OCI-M1 (cell line): ENCODE measurements around the gene CDON.
"Not testable (repeated sequence)": the region's sequence is repeated elsewhere in the genome, so short reads cannot be mapped to it uniquely, and the experiment has no call there.

Source experiments
- DNase-seq: peaks from one replicate; lab custom pipeline; 2025; lab: John Stamatoyannopoulos, UW

CDON gene

DNA sequence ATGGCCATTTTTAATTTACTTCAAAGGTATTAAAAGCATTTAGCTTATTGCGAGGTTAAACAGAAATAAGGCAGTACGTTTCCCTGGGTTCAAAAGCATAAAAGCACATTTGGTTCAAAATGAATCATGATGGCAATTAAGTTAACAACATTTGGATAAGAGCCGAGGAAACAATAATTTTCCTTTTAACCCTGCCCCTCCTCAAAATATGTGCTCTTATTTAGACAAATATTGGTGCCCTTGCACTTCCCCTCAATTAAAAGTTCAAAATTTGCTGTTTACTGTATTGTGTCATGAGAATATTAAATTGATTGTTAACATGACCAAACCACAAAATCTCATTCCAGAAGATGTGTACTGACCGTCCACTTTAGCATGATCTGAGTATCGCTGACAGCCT is 68.2 kb downstream of the CDON start:
- DNase-seq, result no peak

DNA sequence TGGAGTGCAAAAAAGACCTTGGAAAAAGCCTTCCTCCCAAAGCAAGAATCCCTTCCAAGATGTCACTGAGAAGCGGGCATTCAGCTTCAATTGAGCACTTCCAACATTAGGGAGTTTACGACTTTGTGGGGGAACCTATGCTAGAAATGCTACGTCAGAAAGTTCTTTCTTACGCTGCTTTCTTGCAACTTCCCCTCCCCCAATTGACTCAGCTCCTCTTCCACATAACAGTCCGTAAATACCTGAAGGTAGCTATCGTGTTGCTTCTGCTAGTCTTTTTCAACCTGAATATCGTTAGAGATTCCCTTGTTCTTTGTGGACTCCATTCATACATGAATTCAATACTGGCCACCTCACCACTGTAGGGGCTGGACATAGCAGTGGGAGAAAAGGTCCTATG is 69.8 kb downstream of the CDON start:
- no peak for DNase-seq

DNA sequence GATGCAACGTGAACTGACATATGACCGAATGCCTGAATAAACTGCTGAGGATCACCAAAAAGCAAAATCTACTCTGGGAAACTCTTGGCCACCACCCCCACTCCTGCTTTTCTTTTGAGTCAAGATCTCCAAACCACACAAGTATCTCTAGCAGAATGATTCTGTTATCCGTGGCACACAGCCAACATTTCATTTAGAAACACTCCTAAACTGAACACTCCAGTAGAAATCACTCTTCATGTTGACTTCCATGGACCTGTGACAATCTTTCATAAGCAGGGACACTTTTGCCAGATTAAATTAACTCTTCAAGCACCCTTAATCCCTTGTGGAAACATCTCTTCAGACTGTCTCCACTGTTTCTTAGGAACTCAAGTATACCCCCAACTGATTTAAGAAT is 72.4 kb downstream of the CDON start:
- peak; percentile 39 for DNase-seq

DNA sequence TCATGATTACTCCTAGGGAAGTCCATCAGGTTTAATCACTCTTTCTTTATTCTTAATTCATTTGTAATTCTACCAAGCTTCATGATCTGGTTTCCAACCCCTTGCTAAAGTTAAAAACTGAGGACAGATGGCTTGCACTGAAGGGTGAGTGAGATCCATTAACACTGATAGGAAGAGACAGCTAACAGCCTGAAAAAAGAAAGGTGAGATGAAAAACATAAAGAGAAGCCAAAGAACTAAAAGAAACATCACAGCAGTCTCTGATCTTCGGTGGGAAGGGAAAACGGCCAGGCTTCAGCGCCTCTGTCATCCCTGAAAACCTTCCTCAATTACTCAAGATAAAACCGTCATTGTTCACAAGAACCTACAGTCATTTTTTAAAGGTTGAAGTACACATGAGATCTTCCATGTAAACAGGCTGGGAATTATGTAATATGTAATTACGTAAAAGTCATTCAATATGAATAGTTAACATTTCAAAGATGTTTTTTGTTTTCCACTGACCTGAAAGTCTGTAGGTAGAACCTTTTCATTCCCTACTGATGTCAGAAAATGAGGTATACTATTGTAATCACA is 75.5 kb downstream of the CDON start:
- no peak for DNase-seq

DNA sequence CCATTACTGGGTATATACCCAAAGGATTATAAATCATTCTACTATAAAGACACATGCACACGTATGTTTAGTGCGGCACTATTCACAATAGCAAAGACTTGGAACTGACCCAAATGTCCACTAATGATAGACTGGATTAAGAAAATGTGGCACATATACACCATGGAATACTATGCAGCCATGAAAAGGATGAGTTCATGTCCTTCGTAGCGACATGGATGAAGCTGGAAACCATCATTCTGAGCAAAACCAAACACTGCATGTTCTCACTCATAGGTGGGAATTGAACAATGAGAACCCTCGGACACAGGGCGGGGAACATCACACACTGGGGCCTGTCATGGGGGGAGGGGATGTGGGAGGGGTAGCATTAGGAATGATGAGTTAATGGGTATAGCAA is 76.7 kb downstream of the CDON start:
- DNase-seq, result not testable (repeated sequence)

DNA sequence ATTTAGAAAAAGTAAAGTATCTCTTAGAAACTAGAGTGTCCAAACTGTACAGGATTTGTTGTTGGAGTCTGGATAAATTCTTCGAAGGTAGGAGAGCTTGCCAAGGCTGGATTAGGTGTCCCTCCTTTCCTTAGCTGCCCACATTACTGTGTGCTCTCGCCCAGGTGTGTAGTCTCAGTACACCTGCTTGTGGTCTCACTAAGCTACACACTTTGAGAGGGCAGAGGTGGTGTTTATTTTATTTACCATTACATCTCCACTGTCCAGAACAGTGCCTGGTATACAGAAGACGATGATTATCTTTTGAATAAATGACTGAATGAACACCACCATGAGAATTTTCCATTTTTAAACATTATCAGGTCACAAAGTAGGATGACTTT is 80.3 kb downstream of the CDON start:
- no peak for DNase-seq

DNA sequence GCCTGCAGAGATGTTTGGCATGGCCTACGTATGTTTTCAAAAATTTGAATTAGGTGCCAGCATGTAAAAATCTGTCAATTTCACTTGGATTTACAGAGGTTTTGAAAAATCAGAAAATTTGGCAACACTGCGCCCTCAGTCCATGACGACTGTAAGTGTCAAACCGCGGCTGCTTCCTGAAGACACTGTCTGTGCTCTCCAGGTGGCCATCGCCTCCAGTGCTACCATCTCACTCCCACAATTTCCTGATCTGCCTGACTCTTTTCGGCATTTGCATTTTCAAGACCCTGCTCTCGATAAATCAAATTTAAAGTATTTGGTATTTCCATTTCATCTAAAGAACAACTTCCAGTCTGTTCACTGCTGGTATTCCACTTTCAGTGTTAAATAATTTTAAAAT is 82.2 kb downstream of the CDON start:
- no peak for DNase-seq

DNA sequence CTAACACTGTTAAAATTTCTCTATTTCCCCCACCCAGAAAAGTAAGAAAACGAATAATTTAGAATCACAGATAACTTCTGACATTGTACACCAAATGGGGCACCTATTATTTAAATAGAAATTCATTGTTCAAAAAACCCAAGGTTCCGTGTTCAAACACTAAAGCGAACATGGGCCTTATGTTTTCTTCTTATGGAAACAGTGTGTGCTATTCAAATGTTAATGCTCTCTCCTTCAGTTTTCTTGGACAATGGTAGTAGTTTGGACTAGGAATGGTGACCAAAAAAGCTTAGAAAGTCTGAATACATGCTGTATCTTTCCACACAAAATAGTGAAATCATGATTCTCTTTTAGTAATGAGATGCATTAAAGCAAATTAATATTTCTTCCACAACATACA is 83.2 kb downstream of the CDON start:
- DNase-seq, result no peak

DNA sequence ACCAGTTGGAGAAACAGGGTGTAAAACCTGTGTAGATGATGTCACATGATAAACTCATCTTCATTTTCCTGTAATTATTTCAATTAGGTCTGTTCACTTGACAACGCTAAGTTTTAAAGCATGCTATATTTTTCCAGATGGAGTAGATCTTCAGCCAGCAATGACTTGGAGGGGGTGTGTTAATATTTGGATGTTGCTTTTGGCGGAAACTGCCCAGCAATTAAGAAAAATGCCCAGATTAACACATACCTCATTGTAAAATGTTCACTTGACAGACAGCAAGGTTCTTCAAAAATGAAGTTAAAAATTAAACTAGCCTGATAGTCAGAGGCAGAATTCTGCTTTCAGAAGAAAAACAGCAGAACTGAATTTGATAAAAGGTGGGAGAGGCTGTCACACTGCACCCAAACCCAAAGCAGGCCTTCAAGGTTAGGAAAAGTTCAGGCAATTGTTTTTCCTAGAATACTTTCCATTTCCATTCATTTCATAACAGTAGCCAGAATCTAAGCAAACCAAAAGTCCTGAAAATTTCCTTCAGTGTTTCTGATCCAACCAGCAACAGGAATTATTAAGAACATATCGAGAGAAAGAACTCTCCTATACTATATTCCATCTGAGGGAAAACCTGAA is 83.8 kb downstream of the CDON start:
- DNase-seq, result no peak

DNA sequence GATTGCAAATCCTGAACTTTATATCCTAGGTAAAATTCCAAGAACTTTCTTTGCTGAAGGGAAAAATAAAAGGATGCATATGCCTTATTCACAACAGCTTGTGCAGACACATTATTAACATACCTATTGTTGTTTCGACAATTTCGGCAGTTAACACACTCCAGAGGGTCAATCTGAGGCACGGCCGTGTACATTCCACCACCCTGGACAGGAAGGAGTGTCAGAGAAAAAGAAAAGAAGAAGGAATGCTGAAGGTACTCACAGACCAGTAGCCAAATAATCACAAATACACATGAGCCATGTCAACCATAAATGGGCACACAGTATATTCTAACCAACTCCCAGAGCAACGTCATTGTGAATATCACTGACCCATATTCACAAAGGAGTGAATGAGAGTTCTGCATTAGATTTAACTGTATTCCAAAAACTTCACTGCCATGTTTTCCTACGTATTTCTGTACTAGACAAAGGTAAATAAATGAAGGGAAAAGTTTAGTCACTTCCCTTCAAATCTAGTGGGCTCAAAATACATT is 84.4 kb downstream of the CDON start:
- DNase-seq, result no peak

DNA sequence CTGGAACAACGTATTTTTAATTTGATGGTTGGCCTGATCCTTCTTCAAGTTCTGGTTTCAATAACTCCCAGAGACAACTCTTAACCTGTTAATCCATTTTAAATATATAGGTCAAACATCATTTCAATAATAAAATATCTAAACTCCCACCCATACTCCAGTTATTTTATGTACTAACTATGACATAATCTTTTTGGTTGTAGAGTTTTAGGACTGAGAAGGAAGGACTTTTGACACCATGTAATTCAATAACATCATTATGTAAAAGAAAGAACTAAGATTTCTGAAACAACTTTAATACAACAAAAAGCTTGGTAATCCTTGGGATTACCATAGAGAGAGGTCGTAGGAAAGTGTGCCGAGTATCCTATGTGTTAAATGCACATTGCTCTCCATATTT is 85.3 kb downstream of the CDON start:
- no peak for DNase-seq

DNA sequence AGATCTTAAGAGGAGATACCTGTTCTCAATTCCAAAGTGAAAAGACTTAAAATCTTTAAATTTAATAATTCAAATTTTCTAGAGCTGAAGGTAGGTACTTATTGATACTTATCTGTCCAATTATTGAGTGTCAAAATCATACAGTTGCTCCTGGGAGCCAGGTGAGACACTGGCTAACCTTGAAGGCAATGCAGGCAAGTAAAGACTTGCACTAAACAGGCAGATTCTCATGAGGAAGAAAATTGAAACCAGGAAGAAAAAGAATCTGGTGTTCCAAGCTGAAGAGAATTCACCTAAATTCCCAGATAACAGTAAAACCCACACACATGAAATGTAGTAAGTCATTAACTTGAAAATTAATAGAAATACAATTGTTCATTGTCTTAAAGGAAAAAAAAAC is 86.5 kb downstream of the CDON start:
- no peak for DNase-seq

DNA sequence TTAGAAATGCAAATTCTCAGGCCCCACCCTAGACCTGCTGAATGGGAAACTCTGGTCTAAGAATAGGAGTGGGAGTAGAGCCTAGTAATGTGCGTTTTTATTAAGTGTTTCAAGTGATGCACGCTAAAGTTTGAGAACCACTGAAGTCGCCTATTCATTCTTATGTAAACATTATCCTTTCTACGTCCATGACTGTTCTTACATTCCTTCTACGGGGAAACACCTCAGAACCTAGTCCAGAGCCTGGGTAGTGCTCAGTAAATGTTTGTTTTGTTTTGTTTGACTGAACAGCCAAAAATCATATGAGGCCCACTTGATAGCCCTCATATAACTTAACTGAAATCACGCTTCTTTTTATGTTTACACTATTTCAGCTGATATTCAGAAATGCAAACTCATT is 87.0 kb downstream of the CDON start:
- no peak for DNase-seq

DNA sequence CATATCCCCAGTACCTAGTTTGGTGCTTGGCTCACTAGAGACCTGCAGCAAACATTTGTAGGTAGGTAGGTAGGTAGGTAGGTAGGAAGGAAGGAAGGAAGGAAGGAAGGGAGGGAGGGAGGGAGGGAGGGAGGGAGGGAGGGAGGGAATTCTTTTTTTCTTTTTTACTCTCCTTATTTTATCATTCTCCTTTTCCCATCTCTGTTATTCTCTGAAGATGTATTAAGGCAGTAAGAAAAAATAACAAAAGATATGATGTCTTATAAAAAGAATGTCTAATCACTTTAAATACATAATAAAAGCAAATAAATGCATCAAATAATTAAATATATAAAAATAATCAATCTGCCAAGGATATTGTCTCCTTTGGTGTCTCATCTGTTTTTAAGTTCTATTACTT is 88.4 kb downstream of the CDON start:
- no peak for DNase-seq

DNA sequence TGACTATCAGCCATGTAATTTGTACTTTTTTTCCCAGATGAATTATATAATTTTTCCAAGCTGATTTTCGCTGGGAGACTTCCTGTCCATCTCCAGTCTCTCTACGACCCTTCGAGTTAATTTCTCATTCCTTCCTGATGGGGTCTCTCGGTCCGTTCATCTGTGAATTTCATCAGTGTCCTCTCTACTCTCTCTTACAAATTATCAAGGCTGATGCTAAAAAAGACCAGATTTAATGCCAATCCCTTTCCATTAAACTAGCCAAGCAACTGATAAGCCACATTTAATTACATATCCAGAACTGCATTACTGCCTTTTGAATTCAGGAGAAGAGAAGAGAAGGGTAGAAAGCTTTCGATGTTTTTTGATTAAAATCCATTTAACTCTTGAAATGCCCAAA is 91.0 kb downstream of the CDON start:
- no peak for DNase-seq

DNA sequence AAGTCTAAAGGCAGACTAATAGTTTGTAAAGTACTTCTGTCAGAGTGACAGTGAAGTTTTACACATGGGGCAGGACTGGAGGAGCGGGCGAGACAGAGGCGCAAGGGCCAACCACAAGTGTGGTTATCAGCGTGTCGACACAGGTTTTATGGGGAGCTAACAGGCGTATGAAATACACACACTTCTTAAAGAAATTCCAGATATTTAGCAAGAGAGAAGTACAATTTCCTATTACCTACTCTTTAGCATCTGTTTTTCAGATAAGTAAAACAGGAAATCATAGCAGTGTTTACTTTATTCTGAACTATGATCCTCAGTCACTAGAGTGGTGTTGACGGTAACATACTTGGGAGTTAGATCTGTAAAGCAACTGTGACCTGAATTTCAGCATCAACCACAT is 94.3 kb downstream of the CDON start:
- peak; percentile 70 for DNase-seq

DNA sequence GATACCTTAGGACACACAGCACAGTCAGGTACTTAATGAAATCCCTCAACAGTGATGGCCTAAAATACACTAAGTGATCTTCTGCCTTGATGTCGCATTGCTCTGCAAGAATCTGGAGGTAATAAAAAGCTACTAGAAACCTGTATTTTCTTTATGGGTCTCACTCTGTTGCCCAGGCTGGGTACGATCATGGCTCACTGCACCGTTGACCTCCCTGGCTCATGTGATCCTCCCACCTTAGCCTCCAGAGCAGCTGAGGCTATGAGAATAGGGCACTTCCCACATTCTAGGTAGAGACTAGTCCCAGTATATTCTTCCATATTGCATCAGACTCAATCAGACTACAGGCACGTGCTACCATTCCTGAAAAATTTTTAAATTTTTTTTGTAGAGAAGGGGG is 95.2 kb downstream of the CDON start:
- DNase-seq, result no peak

DNA sequence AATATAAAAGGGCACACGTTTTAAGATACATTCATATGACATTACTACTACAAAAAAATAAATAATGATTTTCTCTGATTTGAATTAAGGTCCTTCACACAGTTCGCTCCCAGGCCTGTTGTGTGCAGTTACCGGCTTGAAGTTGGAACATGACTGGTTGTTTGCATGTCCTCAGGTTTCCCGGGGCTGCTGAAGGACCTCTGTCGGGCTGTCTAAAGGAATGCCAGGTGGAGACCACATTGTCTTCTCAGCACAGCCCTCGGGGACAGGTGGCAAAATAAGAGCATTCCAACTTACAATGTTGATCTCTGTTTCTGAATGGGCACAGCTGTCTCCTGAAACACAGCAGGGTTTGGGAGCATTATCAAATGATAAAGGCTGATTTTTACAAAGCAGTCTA is 101.9 kb downstream of the CDON start:
- no peak for DNase-seq

DNA sequence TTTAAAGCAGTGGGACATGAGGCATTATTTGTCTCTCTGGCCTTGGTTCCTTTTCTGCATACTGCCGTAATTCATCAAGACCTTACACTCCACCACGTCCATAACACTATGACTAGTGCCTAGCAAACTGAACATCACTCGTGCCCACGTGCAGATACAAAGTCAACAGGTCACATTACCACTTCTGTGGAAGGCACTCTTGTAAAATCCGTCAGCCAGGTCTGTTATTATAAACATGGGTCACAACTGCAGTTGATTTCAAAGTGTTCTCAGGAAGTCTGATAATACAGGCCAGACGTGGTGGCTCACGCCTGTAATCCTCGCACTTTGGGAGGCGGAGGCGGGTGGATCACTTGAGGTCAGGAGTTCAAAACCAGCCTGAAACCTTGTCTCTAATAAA is 102.7 kb downstream of the CDON start:
- DNase-seq, result no peak

DNA sequence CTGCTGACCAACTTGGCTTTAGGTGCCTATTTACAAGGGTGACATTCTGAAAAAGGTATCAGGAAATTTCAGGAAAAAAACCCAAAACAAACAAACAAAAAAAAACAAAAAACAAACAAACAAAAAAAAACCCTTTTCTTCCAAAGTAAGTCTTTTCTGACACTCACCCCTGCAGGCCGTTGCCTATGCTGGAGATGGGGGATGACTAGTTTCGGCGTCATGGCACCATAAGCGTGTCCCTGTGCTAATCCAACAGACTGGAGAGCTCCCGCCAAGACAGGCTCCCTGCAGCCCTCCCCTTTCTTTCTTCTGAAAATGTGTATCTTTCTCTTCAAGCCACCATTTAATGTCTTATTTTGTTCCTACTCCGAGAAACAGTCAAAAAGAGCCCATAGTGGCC is 103.2 kb downstream of the CDON start:
- DNase-seq, result no peak

DNA sequence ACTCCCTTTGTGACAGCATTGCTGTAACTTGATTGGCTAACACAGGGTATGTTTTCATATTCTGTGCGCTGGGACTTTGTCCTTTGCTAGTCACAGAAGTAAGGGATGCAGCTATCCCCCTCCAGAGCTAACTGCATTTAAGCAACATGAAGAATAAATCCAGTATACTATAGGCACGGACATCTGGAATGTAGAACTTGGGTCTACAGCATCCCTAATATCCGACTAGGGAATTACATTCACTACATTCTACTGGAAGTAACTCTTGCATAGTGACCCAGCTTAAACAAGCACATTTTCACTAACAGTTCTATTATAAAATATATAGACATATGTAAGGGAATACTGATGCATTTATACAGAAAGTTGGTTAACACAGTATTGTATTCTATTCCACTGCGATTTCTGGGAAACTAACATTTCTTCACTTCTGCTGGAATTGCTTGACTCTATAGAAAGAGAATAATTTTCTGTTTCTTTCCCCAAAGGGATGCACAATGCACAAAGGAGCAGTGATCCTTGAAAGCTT is 103.7 kb downstream of the CDON start:
- DNase-seq, result no peak

DNA sequence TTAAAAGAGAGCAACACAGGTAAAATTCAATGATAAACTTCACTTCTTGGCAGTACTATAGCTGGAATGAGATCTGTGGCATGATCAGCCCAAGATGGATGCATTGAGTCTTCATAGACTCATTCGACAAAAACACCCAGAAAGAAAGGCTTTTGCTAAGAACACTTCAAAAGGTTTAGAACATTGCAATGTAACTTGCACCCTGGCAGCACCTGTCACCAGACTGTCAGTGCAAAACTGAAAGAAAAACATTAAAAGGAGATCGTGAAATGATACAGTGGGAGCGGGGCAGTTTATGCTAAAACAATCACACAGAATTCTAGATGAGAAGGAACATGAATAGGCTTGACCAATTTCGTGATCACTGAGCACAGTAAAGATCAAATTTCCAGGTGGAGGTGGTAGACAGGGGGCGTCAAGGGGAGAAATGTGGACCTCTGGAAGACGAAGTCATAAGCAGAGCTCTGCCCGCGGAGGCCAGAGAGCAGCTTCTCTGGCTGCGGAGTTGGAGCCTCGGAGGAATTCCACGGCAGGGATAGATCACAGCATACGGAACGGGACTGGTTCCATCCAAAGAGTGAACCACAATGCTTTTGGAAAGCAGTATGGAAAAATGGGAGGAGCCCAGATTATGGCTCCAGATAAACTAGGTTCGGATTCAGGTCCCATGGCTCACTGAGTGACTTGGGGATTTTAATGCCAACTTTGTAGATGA is 104.9 kb downstream of the CDON start:
- DNase-seq, result no peak

DNA sequence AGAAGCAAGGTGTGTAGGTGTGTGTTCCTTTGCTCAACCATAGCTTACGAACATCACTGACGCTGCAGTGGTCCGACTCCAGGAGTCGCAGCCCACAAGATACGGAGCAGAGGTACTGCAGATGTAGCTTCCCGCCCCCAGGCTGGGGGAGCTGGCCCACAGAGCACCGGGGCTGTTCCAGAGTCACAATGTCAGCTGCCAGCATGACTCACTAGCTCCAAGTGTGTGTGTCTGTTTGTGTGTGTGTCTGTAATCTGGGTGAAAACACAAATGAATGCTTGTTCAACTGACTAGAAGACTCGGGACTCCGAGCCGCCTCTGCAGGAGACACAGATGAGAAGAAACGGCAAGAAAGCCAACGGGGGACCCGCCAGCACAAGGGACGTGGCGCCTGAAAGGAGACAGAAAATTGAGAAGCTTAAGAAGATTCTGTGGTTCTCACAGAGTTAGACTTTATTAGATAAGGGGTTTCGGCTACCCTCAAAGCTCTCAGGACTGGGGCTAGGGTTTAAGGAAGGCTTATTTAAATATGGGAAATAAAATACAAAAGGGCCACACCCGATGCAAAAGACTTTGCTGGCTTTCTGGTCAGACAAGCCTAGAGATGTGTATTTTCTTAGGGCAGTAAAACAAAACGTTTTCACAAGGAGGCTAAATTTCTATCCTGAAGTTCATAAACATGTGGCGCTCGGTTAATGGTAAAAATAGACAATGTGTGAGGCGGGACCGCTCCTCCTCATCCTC is 106.1 kb downstream of the CDON start:
- no peak for DNase-seq
